ENCODE results near the gene SOX1. TPM values are rescaled to one million over a fixed set of nuclear protein-coding genes. Genes with fewer than 3 reads are reported as not detected.

The SOX1 gene
- total RNA-seq, 2 donors from 2014 or later = 0.07 TPM; not detected in 1

- H3K4me1 Mint-ChIP-seq (ENCODE audit: low read depth) = peaks cover 6% of the 10 kb centered on the region
- H3K9me3 Mint-ChIP-seq = no peaks in the 10 kb centered on the region
- no peak for ATAC-seq (replicated peaks in 1 of 2)
- peak overlapping the region; percentile 80 for H3K27ac Mint-ChIP-seq
- peaks cover 4 to 15% of the 10 kb centered on the region in 2 donors for H3K36me3 Mint-ChIP-seq (ENCODE audit: insufficient read depth in 2 of 2)
- peaks cover 60% of the 10 kb centered on the region for H3K27me3 Mint-ChIP-seq (ENCODE audit: low read depth)
- peak overlapping the region in 1 of 2 donors; percentile 47 for H3K4me3 Mint-ChIP-seq
- DNase-seq = no peak
Measured at GRCh38 chr13:112069845-112070251, 2.9 kb downstream of the SOX1 start.

GRCh38 chr13:112071102-112071722 is 4.3 kb downstream of the SOX1 start:
- Mint-ChIP-seq H3K36me3 (ENCODE audit: insufficient read depth in 2 of 2) (peaks cover 4 to 15% of the 10 kb centered on the region in 2 donors), H3K4me3 (no peak overlapping the region), H3K27ac (peak overlapping the region; percentile 48), H3K9me3 (no peaks in the 10 kb centered on the region), H3K4me1 (ENCODE audit: low read depth) (peaks cover 6% of the 10 kb centered on the region), H3K27me3 (ENCODE audit: low read depth) (peaks cover 60% of the 10 kb centered on the region)
- no peak for ATAC-seq (replicated peaks in 1 of 2)
- no peak for DNase-seq

- Mint-ChIP-seq H3K4me1 (ENCODE audit: low read depth) (peaks cover 6% of the 10 kb centered on the region), H3K4me3 (peak overlapping the region in 1 of 2 donors; percentile 14), H3K9me3 (no peaks in the 10 kb centered on the region), H3K36me3 (ENCODE audit: insufficient read depth in 2 of 2) (peaks cover 4 to 15% of the 10 kb centered on the region in 2 donors), H3K27me3 (ENCODE audit: low read depth) (peaks cover 66% of the 10 kb centered on the region), H3K27ac (no peak overlapping the region)
- no peak for DNase-seq
- no peak for ATAC-seq (replicated peaks in 1 of 2)
Measured at GRCh38 chr13:112071723-112072533, 5.0 kb downstream of the SOX1 start.

- ATAC-seq (replicated peaks in 1 of 2) (no peak), DNase-seq (no peak)
- no peak overlapping the region for H3K27ac Mint-ChIP-seq
- no peak overlapping the region for H3K4me3 Mint-ChIP-seq
- peaks cover 4 to 15% of the 10 kb centered on the region in 2 donors for H3K36me3 Mint-ChIP-seq (ENCODE audit: insufficient read depth in 2 of 2)
- peaks cover 6% of the 10 kb centered on the region for H3K4me1 Mint-ChIP-seq (ENCODE audit: low read depth)
- H3K27me3 Mint-ChIP-seq (ENCODE audit: low read depth) = peaks cover 69% of the 10 kb centered on the region
- H3K9me3 Mint-ChIP-seq = no peaks in the 10 kb centered on the region
Measured at GRCh38 chr13:112072534-112073244, 5.7 kb downstream of the SOX1 start.

- Mint-ChIP-seq H3K9me3 (no peaks in the 10 kb centered on the region), H3K4me3 (no peak overlapping the region), H3K4me1 (ENCODE audit: low read depth) (peaks cover 6% of the 10 kb centered on the region), H3K27ac (peak overlapping the region; percentile 22), H3K27me3 (ENCODE audit: low read depth) (peaks cover 73% of the 10 kb centered on the region), H3K36me3 (ENCODE audit: insufficient read depth in 2 of 2) (peaks cover 4 to 15% of the 10 kb centered on the region in 2 donors)
- ATAC-seq (replicated peaks in 1 of 2) (no peak), DNase-seq (no peak)
Measured at GRCh38 chr13:112073245-112074138, 6.5 kb downstream of the SOX1 start.

GRCh38 chr13:112074139-112074865 is 7.4 kb downstream of the SOX1 start:
- Mint-ChIP-seq H3K4me3 (no peak overlapping the region), H3K27me3 (ENCODE audit: low read depth) (peaks cover 67% of the 10 kb centered on the region), H3K4me1 (ENCODE audit: low read depth) (peaks cover 6% of the 10 kb centered on the region), H3K36me3 (ENCODE audit: insufficient read depth in 2 of 2) (peaks cover 4 to 12% of the 10 kb centered on the region in 2 donors), H3K27ac (peak overlapping the region; percentile 22), H3K9me3 (no peaks in the 10 kb centered on the region)
- DNase-seq (no peak), ATAC-seq (replicated peaks in 1 of 2) (no peak)

- no peak overlapping the region for H3K27ac Mint-ChIP-seq
- H3K4me3 Mint-ChIP-seq = no peak overlapping the region
Measured at GRCh38 chr13:112077729-112078128, 10.8 kb downstream of the SOX1 start.

GRCh38 chr13:112078216-112078615 is 11.3 kb downstream of the SOX1 start:
- Mint-ChIP-seq H3K36me3 (ENCODE audit: insufficient read depth in 2 of 2) (peaks cover 0 to 4% of the 10 kb centered on the region in 2 donors), H3K9me3 (peaks cover 0 to 2% of the 10 kb centered on the region in 2 donors), H3K4me1 (ENCODE audit: low read depth) (peaks cover 6% of the 10 kb centered on the region), H3K27ac (no peak overlapping the region), H3K4me3 (no peak overlapping the region), H3K27me3 (ENCODE audit: low read depth) (peaks cover 46% of the 10 kb centered on the region)
- no peak for ATAC-seq (replicated peaks in 1 of 2)
- no peak for DNase-seq

More at GRCh38 chr13:112077729-112078128, 10.8 kb downstream of the SOX1 start:
- ATAC-seq (replicated peaks in 1 of 2) = no peak
- H3K36me3 Mint-ChIP-seq (ENCODE audit: insufficient read depth in 2 of 2) = peaks cover 0 to 4% of the 10 kb centered on the region in 2 donors
- peaks cover 6% of the 10 kb centered on the region for H3K4me1 Mint-ChIP-seq (ENCODE audit: low read depth)
- H3K9me3 Mint-ChIP-seq = peaks cover 0 to 2% of the 10 kb centered on the region in 2 donors
- peaks cover 46% of the 10 kb centered on the region for H3K27me3 Mint-ChIP-seq (ENCODE audit: low read depth)
- no peak for DNase-seq

- Mint-ChIP-seq H3K27me3 (ENCODE audit: low read depth) (peaks cover 41% of the 10 kb centered on the region), H3K27ac (no peak overlapping the region), H3K9me3 (peaks cover 0 to 4% of the 10 kb centered on the region in 2 donors), H3K4me3 (no peak overlapping the region), H3K4me1 (ENCODE audit: low read depth) (peaks cover under 1% of the 10 kb centered on the region), H3K36me3 (ENCODE audit: insufficient read depth in 2 of 2) (no peaks in the 10 kb centered on the region)
- DNase-seq = no peak
- no peak for ATAC-seq (replicated peaks in 1 of 2)
Measured at GRCh38 chr13:112078879-112079531, 12.1 kb downstream of the SOX1 start.

GRCh38 chr13:112079696-112080095 is 12.7 kb downstream of the SOX1 start:
- ATAC-seq (replicated peaks in 1 of 2) (no peak), DNase-seq (no peak)
- no peak overlapping the region for H3K27ac Mint-ChIP-seq
- peaks cover 3 to 4% of the 10 kb centered on the region in 2 donors for H3K36me3 Mint-ChIP-seq (ENCODE audit: insufficient read depth in 2 of 2)
- H3K4me1 Mint-ChIP-seq (ENCODE audit: low read depth) = no peaks in the 10 kb centered on the region
- H3K9me3 Mint-ChIP-seq = peaks cover 3 to 9% of the 10 kb centered on the region in 2 donors
- H3K27me3 Mint-ChIP-seq (ENCODE audit: low read depth) = peaks cover 34% of the 10 kb centered on the region
- no peak overlapping the region for H3K4me3 Mint-ChIP-seq

- Mint-ChIP-seq H3K27ac (no peak overlapping the region), H3K4me1 (ENCODE audit: low read depth) (no peaks in the 10 kb centered on the region), H3K36me3 (ENCODE audit: insufficient read depth in 2 of 2) (peaks cover 6 to 9% of the 10 kb centered on the region in 2 donors), H3K9me3 (peaks cover 7 to 14% of the 10 kb centered on the region in 2 donors), H3K4me3 (no peak overlapping the region), H3K27me3 (ENCODE audit: low read depth) (peaks cover 11% of the 10 kb centered on the region)
- ATAC-seq (replicated peaks in 1 of 2) (no peak), DNase-seq (no peak)
Measured at GRCh38 chr13:112083971-112084370, 17.0 kb downstream of the SOX1 start.
